ENCODE data around the gene SAE1. TPM values are rescaled to one million over a fixed set of nuclear protein-coding genes. Genes with fewer than 3 reads are reported as not detected.

SAE1 gene
- total and polyA plus RNA-seq, 5 experiments from 2014 or later = 44.5 to 174 (median 158) TPM

DNA sequence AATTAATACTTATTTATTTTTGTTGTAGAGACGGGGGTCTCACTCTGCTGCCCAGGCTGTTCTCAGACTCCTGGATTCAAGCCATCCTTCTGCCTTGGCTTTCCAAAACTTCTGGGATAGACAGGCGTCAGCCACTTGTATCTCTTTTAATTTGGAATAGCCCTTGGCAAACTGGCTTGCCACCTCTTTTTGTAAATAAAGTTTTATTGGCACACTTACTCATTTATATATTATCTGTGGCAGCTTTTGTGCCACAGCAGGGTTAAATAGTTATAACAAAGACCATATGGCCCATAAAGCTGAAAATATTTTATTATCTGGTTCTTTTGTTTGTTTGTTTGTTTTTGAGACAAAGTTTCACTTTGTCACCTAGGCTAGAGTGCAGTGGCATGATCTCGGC lies 69.9 kb downstream of the SAE1 start:
- no peaks in the 10 kb centered on the region for H3K9me3 Mint-ChIP-seq
- H3K4me1 Mint-ChIP-seq = peaks cover 5 to 34% (median 12%) of the 10 kb centered on the region in 4 donors
- DNase-seq (no peak), ATAC-seq (no peak)
- H3K36me3 Mint-ChIP-seq = peaks cover 0 to 66% (median 15%) of the 10 kb centered on the region in 3 donors
- POLR2A ChIA-PET = interaction anchor here (0.7 to 2.2 kb wide), 4 partner anchors 10 to 55 kb away, joined by 3 to 5 read pairs (median 4); no protein-coding TSS in a partner anchor
- no peaks in the 10 kb centered on the region for H3K27me3 Mint-ChIP-seq
- H3K27ac Mint-ChIP-seq = no peak overlapping the region
- H3K4me3 Mint-ChIP-seq = no peak overlapping the region

DNA sequence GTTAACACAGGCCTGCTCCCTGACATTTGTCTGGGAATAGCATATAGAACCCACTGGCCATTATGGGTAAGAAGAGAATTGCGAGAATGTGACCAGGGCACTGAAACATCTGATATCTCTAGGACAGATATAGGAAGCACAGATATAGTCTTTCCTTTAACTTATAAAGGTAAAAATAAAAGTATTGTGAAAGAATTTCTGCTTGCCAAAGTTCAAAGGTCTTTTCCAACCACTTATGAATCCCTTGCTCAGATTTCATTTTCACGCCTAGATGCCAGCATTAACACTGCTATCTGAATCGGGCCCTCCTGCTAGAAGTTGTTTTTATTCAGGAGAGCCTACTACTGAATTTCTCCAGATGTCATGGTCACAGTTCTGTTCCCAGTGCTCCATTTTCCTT lies 72.6 kb downstream of the SAE1 start:
- Mint-ChIP-seq H3K27me3 (no peaks in the 10 kb centered on the region), H3K4me1 (peaks cover 5 to 32% (median 16%) of the 10 kb centered on the region in 4 donors), H3K4me3 (no peak overlapping the region), H3K9me3 (no peaks in the 10 kb centered on the region), H3K36me3 (peaks cover 0 to 77% (median 9%) of the 10 kb centered on the region in 3 donors), H3K27ac (peak overlapping the region in 5 of 10 donors; percentile 18 to 81 (median 48))
- POLR2A ChIA-PET = no interaction called here
- ATAC-seq = no peak
- DNase-seq = no peak

DNA sequence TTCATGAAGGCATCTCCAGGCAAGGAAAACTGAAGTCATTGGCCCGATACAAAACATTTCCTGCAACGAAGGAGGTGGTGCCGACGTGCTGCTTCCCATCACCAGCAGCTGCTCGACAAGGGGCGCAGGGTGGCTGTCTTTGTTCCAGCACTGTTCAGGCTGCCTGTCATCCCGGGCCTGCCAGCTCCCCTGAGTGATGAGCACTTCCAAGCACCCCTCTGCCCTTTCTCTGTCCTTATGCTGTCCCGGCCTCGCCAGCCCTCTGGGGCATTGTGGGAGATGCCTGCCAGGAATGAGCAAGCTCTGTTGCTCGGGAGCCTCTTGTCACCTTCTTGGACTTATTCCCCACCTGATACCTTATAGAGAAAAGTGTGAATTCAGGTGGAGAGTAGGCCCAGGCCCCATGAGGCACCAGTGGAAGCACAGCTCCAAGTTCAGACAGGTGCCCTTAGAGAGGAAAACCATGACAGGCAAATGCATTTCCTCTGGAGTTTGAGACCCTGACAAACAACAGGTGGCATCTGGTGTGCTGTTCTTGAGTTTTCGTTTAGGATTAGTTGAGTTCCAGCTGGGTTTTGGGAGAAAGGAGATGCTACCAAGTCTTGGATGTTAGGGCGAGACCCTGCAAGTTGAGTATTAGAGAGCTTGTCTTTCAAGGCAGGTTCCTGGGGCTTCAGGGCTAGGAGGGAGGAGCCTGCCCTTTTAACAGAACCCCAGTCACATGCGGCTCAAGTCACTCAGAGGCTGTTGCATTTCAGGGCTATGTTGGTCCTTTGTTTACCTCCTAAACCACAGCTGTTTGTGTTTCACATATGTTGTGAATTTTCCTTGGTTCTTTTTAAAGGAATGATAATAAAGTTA lies 78.9 kb downstream of the SAE1 start:
- POLR2A ChIA-PET = interaction anchor here (0.8 to 8.6 kb wide), 13 partner anchors 9 to 96 kb away, joined by 3 to 102 read pairs (median 5); partner anchors contain the start of gene ZC3H4
- Mint-ChIP-seq H3K4me3 (no peak overlapping the region), H3K27me3 (no peaks in the 10 kb centered on the region), H3K27ac (peak overlapping the region in 8 of 10 donors; percentile 40 to 87 (median 56)), H3K36me3 (peaks cover 0 to 60% (median 7%) of the 10 kb centered on the region in 3 donors), H3K4me1 (peaks cover 8 to 31% (median 16%) of the 10 kb centered on the region in 4 donors), H3K9me3 (no peaks in the 10 kb centered on the region)
- DNase-seq = no peak
- ATAC-seq = no peak

DNA sequence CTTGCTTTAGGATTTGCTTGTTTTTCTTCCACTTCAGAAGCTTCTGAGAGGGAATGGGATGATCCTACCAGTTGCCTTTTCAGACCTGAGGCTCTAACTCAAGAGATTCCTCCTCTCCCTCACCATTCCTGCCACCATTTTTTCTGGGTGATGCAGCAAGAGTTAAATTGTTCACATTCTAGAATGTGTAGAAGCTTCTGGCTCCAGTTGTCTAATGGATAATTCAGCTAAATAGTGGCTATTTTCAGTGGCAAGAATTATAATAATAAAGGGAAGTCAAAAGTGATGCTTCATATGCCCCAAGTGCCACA lies 79.5 kb downstream of the SAE1 start:
- Mint-ChIP-seq H3K27ac (peak overlapping the region in 4 of 10 donors; percentile 68 to 84 (median 80)), H3K4me1 (peaks cover 8 to 31% (median 16%) of the 10 kb centered on the region in 4 donors), H3K36me3 (peaks cover 0 to 54% (median 5%) of the 10 kb centered on the region in 3 donors), H3K4me3 (no peak overlapping the region), H3K27me3 (no peaks in the 10 kb centered on the region), H3K9me3 (no peaks in the 10 kb centered on the region)
- POLR2A ChIA-PET = interaction anchor here (0.5 to 8.6 kb wide), 21 partner anchors 9 to 131 kb away, joined by 3 to 102 read pairs (median 5); partner anchors contain the start of genes CCDC9, SAE1 and ZC3H4
- DNase-seq (no peak), ATAC-seq (no peak)

DNA sequence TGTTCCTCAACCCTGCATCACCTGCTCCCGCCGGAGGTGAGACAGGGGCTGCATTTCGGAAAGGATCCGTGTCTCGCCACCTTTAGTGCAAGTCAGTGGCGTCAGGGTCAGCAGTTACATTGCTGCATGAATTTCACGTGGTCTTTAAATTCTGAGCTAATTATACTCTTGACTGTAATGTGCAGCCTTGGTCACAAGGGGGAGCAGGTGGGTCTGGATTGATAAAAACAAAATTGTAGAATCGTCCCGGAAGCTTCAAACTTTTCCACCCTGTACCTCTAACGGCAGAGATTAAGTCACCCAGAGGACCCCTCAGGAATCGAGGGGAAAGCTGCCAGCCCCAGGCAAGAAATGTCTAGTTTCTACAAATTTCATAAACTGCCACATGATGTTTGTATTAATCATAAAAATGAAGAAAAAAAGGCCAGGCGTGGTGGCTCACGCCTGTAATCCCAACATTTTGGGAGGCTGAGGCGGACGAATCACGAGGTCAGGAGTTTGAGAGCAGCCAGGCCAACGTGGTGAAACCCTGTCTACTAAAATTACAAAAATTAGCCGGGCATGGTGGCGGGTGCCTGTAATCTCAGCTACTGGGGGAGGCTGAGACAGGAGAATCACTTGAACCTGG lies 80.2 kb downstream of the SAE1 start:
- POLR2A ChIA-PET = interaction anchor here (0.5 to 8.6 kb wide), 23 partner anchors 9 to 131 kb away, joined by 3 to 102 read pairs (median 5); partner anchors contain the start of genes CCDC9, SAE1 and ZC3H4
- H3K9me3 Mint-ChIP-seq = no peaks in the 10 kb centered on the region
- no peaks in the 10 kb centered on the region for H3K27me3 Mint-ChIP-seq
- H3K4me3 Mint-ChIP-seq = peak overlapping the region in 6 of 10 donors; percentile 5 to 46 (median 23)
- H3K4me1 Mint-ChIP-seq = peaks cover 8 to 29% (median 17%) of the 10 kb centered on the region in 4 donors
- ATAC-seq (peak; percentile 74 to 89), DNase-seq (peak; percentile 58 to 87 (median 78))
- H3K27ac Mint-ChIP-seq = peak overlapping the region; percentile 7 to 86 (median 80)
- H3K36me3 Mint-ChIP-seq = peaks cover 0 to 47% (median 5%) of the 10 kb centered on the region in 3 donors

DNA sequence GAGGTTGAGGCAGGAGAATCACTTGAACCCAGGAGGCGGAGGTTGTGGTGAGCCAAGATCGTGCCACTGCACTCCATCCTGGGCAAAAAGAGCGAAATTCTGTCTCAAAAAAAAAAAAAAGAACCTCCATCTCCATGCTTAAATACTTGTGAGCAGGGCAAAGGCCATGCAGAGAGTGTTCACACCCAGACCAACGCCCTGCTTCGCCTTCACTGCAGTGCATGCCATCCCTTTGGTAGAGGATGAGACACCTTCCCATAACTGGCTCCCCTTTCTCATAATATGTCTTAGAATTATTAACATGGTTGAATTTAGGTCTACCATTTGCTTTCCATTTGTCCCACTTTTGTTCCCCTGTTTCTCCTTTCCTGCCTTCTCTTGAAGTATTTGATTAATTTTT lies 84.9 kb downstream of the SAE1 start:
- DNase-seq (no peak), ATAC-seq (no peak)
- no peak overlapping the region for H3K4me3 Mint-ChIP-seq
- POLR2A ChIA-PET = interaction anchor here (8.6 kb wide), 1 partner anchor 9 kb away, joined by 102 read pairs; no protein-coding TSS in a partner anchor
- no peaks in the 10 kb centered on the region for H3K9me3 Mint-ChIP-seq
- no peak overlapping the region for H3K27ac Mint-ChIP-seq
- peaks cover 0 to 5% (median 0%) of the 10 kb centered on the region in 3 donors for H3K36me3 Mint-ChIP-seq
- H3K27me3 Mint-ChIP-seq = no peaks in the 10 kb centered on the region
- H3K4me1 Mint-ChIP-seq = peaks cover 4 to 17% (median 5%) of the 10 kb centered on the region in 4 donors

DNA sequence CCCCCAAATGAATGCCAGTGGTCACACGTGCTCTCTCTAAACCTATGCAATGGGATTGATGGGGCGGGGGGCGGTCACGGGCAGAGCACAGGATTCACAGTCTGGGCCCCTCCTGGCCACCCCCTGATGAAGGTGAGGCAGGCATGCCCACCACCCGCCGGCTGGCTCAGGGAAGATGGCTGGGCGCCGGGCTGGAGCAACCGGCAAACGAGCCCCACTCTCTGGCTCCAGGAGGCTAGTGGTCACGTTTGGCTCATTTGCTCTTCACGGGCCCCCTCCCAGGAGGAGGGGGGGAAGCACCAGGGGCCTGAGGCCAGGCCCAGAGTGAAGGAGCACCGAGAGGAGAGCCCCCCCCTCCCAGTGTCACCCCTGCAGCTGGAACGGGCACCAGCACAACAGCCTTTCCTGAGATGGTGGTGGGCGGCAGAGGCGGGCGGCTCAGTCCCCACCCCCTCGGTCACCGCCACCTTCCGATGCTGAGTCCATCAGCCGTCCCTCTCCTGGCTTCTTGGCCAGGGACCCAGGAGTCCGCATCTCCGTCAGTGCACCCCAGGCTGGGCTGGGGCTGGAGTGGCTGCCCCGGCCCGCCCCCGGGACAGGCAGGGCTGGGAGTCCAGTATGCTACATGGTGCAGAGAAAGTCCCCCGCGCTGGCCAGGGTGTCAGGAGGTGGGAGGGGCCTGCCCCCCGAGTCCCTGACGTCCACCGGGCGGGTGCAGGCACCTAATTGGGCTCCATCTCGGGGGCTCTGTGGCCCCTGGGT lies 90.6 kb downstream of the SAE1 start:
- Mint-ChIP-seq H3K4me3 (no peak overlapping the region), H3K27ac (no peak overlapping the region), H3K9me3 (no peaks in the 10 kb centered on the region), H3K27me3 (no peaks in the 10 kb centered on the region), H3K4me1 (peaks cover 4 to 8% (median 6%) of the 10 kb centered on the region in 4 donors), H3K36me3 (peaks cover 0 to 17% (median 1%) of the 10 kb centered on the region in 3 donors)
- ATAC-seq = no peak
- POLR2A ChIA-PET = interaction anchor here (1.7 to 7.4 kb wide), 2 partner anchors 7 to 35 kb away, joined by 4 to 102 read pairs; no protein-coding TSS in a partner anchor
- no peak for DNase-seq

DNA sequence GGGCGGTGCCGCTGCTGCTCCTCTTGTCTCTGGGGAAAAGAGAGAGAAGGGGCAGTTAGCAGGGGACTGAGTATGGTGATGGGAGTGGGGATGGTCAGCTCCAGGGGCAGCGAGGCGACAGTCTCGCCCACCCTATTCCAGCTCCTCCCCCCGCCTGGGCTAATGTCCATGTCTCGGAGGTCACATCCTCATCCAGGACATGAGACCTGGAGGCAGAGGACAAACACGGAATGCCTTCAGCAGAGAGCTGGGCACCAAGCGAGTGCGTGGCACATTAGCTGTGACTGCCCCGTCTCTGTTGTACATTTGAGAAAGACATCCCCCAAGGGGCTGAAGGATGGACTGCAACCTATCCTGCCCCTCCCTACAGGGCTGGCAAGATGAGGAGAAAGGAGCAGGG lies 91.3 kb downstream of the SAE1 start:
- POLR2A ChIA-PET = interaction anchor here (1.7 to 7.4 kb wide), 2 partner anchors 8 to 35 kb away, joined by 4 to 102 read pairs; no protein-coding TSS in a partner anchor
- DNase-seq = no peak
- no peaks in the 10 kb centered on the region for H3K9me3 Mint-ChIP-seq

DNA sequence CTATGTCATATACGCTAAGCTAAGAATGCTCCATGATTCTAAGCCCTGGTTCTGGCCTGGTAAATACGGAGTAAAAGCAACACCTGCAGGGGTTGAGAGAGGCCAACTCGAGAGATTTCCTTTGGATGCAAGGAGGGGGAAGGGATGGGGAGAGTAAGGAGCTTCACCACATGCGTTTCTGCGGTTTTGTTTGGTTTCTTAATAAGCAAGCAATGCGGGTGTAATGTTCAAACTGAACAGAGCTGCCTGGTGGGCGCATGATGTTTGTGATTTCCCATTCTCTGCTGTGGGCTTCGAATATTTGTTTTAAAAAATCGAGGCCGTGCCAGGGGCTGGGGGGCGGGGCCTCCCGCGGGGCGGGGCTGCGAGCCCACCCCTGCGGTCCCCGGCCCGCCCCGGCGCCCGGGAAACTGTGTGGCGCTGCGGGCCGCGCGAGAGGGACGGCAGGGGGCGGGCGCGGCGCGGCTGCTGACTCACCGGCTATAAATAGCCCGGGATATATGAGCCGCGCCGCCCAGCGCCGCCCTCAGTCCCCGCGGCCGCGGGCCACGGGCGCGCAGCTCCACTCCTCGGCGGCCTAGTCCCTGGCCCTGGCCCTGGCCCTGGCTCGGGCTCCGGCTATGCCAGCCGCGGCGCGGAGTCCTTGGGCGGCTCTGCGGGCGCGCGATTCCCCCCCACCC lies 95.3 kb downstream of the SAE1 start:
- Mint-ChIP-seq H3K27me3 (no peaks in the 10 kb centered on the region), H3K36me3 (peaks cover 0 to 12% (median 0%) of the 10 kb centered on the region in 3 donors), H3K4me3 (peak overlapping the region in 9 of 10 donors; percentile 61 to 89 (median 75)), H3K9me3 (no peaks in the 10 kb centered on the region), H3K4me1 (peaks cover 6 to 21% (median 12%) of the 10 kb centered on the region in 4 donors), H3K27ac (peak overlapping the region; percentile 6 to 94 (median 88))
- POLR2A ChIA-PET = interaction anchor here (0.6 to 7.4 kb wide), 23 partner anchors 9 to 945 kb away, joined by 3 to 116 read pairs (median 7); partner anchors contain the start of genes CCDC9, INAFM1, SAE1 and ZC3H4
- peak; percentile 81 to 91 (median 86) for DNase-seq
- peak; percentile 55 to 62 for ATAC-seq

More for the DNA sequence above, 91.3 kb downstream of the SAE1 start:
- Mint-ChIP-seq H3K36me3 (peaks cover 0 to 17% (median 1%) of the 10 kb centered on the region in 3 donors), H3K4me1 (peaks cover 4 to 11% (median 8%) of the 10 kb centered on the region in 4 donors), H3K27ac (peak overlapping the region in 1 of 10 donors; percentile 27), H3K27me3 (no peaks in the 10 kb centered on the region), H3K4me3 (no peak overlapping the region)
- ATAC-seq = no peak

DNA sequence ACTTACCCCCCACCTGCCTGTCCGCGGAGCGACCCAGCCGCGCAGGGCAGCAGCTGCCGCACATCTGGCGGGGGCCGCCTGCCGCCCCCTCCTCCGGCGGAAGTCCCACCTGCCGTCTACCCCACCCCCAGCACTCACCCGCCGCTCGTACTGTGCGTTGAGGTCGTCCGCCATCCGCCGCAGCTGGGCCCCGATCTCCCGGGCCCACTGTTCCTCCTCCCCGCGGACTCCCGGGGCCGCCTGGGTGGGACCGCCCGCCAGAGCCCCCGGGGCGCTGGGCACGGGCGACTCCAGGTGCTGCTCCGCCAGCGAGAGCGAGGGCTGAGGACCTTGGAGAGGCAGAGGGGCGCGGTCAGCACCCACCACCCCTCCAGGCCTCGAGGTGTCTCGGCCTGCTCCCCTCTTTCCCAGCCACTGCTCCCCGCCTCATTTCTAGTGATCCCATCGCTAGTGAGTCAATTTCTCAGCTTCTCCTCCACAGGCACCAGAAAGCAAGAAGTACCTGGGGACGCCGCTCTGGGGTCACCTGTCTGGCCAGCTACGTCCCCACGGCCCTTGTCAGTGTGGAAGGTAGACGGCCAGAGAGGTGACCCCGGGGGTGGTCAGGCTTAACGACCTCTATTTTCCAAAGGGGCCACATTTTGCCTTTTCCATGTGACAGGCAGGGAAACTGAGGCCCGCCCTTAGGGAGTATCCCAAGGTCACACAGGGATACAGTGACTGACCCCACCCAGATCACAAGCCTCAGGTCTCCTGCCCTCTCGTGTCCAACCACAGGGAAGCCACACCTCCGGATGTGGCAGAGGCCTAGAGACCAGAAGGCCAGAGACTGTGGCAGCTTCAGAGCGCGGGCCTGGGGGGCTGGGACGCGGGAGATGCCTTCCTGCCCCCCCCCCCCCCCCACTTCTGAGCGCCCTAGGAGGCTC lies 96.1 kb downstream of the SAE1 start:
- POLR2A ChIA-PET = interaction anchor here (0.6 to 7.4 kb wide), 22 partner anchors 12 to 944 kb away, joined by 3 to 116 read pairs (median 9); partner anchors contain the start of genes CCDC9, INAFM1, SAE1 and ZC3H4
- peak overlapping the region; percentile 76 to 94 (median 90) for H3K27ac Mint-ChIP-seq
- no peaks in the 10 kb centered on the region for H3K27me3 Mint-ChIP-seq
- DNase-seq (peak in 5 of 10 donors; percentile 18 to 77 (median 45)), ATAC-seq (peak; percentile 2 to 12)
- peaks cover 10 to 26% (median 16%) of the 10 kb centered on the region in 4 donors for H3K4me1 Mint-ChIP-seq
- peaks cover 0 to 10% (median 0%) of the 10 kb centered on the region in 3 donors for H3K36me3 Mint-ChIP-seq
- no peaks in the 10 kb centered on the region for H3K9me3 Mint-ChIP-seq
- H3K4me3 Mint-ChIP-seq = peak overlapping the region in 9 of 10 donors; percentile 71 to 89 (median 85)

Measured in naive thymus-derived CD8-positive, alpha-beta T cell (primary cell).